ENCODE data around the gene SPACA7.
A peak's percentile ranks its signal among the peaks of the same experiment; 100 is the strongest.
"Not testable (repeated sequence)": the region's sequence is repeated elsewhere in the genome, so short reads cannot be mapped to it uniquely, and the experiment has no call there.

SPACA7 gene

GRCh38 chr13:112431734-112432133, 55.6 kb downstream of the SPACA7 start:
- no peak for DNase-seq

GRCh38 chr13:112432734-112433133, 56.6 kb downstream of the SPACA7 start:
- not testable (repeated sequence) for DNase-seq

- not testable (repeated sequence) for DNase-seq
Measured at GRCh38 chr13:112433517-112433916, 57.4 kb downstream of the SPACA7 start.

- DNase-seq = no peak
Measured at GRCh38 chr13:112434032-112434431, 57.9 kb downstream of the SPACA7 start.

- no peak for DNase-seq
Measured at GRCh38 chr13:112434937-112435523, 58.9 kb downstream of the SPACA7 start.

- no peak for DNase-seq
Measured at GRCh38 chr13:112435973-112436372, 59.8 kb downstream of the SPACA7 start.

GRCh38 chr13:112438094-112438493, 61.9 kb downstream of the SPACA7 start:
- DNase-seq = no peak

- DNase-seq = no peak
Measured at GRCh38 chr13:112438515-112438914, 62.4 kb downstream of the SPACA7 start.

GRCh38 chr13:112441226-112441625, 65.1 kb downstream of the SPACA7 start:
- no peak for DNase-seq

GRCh38 chr13:112441779-112442310, 65.7 kb downstream of the SPACA7 start:
- no peak for DNase-seq

- no peak for DNase-seq
Measured at GRCh38 chr13:112442483-112443090, 66.4 kb downstream of the SPACA7 start.

GRCh38 chr13:112443191-112443994, 67.2 kb downstream of the SPACA7 start:
- DNase-seq = no peak

GRCh38 chr13:112443995-112444311, 67.8 kb downstream of the SPACA7 start:
- peak; percentile 77 for DNase-seq

- no peak for DNase-seq
Measured at GRCh38 chr13:112444416-112445399, 68.6 kb downstream of the SPACA7 start.

- DNase-seq = no peak
Measured at GRCh38 chr13:112445411-112446271, 69.5 kb downstream of the SPACA7 start.

GRCh38 chr13:112446347-112446861, 70.2 kb downstream of the SPACA7 start:
- no peak for DNase-seq

- no peak for DNase-seq
Measured at GRCh38 chr13:112446867-112447266, 70.7 kb downstream of the SPACA7 start.

- no peak for DNase-seq
Measured at GRCh38 chr13:112447306-112447705, 71.2 kb downstream of the SPACA7 start.

GRCh38 chr13:112447761-112448603, 71.8 kb downstream of the SPACA7 start:
- no peak for DNase-seq
